Activated CD4-positive, alpha-beta T cell treated with anti-CD3 and anti-CD28 coated beads, Interleukin-2, Interleukin-6, amounts not matched to agents 100 ng/mL and 50 ng/mL, durations not matched to agents 16 hours and 8 hours (primary cell): Measurements from ENCODE around the gene TMSB15B.
"Not testable (repeated sequence)": the region's sequence is repeated elsewhere in the genome, so short reads cannot be mapped to it uniquely, and the experiment has no call there.

Experiments
- DNase-seq: peaks from one replicate; pipeline ENCODE4 v3.0.0-alpha.2; 2020

The TMSB15B gene

GRCh38 chrX:103962411-103963278 lies at the start of gene TMSB15B:
Gene TMSB15B, plus strand, starts transcription at chrX:103962627.
- not testable (repeated sequence) for DNase-seq

- no peak for DNase-seq
Measured at GRCh38 chrX:103913356-103914020, 48.9 kb upstream of the TMSB15B start.

- peak; percentile 66 for DNase-seq
Measured at GRCh38 chrX:103918050-103918449, 44.4 kb upstream of the TMSB15B start.

GRCh38 chrX:103918571-103919269 lies 43.7 kb upstream of the TMSB15B start:
- peak; percentile 70 for DNase-seq

GRCh38 chrX:103919270-103919637 lies 43.2 kb upstream of the TMSB15B start:
- DNase-seq, result no peak

GRCh38 chrX:103920515-103920914 lies 41.9 kb upstream of the TMSB15B start:
- DNase-seq, result peak; percentile 17

GRCh38 chrX:103927030-103927429 lies 35.4 kb upstream of the TMSB15B start:
- DNase-seq, result no peak

GRCh38 chrX:103927633-103928032 lies 34.8 kb upstream of the TMSB15B start:
- DNase-seq, result no peak

- no peak for DNase-seq
Measured at GRCh38 chrX:103932133-103932532, 30.3 kb upstream of the TMSB15B start.

- DNase-seq, result not testable (repeated sequence)
Measured at GRCh38 chrX:103940257-103940656, 22.2 kb upstream of the TMSB15B start.

- peak; percentile 30 for DNase-seq
Measured at GRCh38 chrX:103941201-103941975, 21.0 kb upstream of the TMSB15B start.

GRCh38 chrX:103949506-103949905 lies 12.9 kb upstream of the TMSB15B start:
- DNase-seq, result no peak

- no peak for DNase-seq
Measured at GRCh38 chrX:103953353-103953752, 9.1 kb upstream of the TMSB15B start.

GRCh38 chrX:103954259-103954658 lies 8.2 kb upstream of the TMSB15B start:
- no peak for DNase-seq

GRCh38 chrX:103960599-103960998 lies 1.8 kb upstream of the TMSB15B start:
- DNase-seq, result not testable (repeated sequence)

- not testable (repeated sequence) for DNase-seq
Measured at GRCh38 chrX:103983508-103983907, 21.1 kb downstream of the TMSB15B start.

- no peak for DNase-seq
Measured at GRCh38 chrX:103999234-103999633, 36.8 kb downstream of the TMSB15B start.

GRCh38 chrX:104008831-104009230 lies 46.4 kb downstream of the TMSB15B start:
- no peak for DNase-seq

- no peak for DNase-seq
Measured at GRCh38 chrX:104013158-104013557, 50.7 kb downstream of the TMSB15B start.

GRCh38 chrX:104013606-104014005 lies 51.2 kb downstream of the TMSB15B start, which contains the start of gene H2BW1:
Gene H2BW1, minus strand, starts transcription at chrX:104013708. Its CDS starts 132 bp downstream, at chrX:104013576.
- no peak for DNase-seq

GRCh38 chrX:104015576-104015975 lies 53.1 kb downstream of the TMSB15B start:
- DNase-seq, result not testable (repeated sequence)
